ENCODE measurements around the gene MGRN1.
"Not testable (repeated sequence)": the region's sequence is repeated elsewhere in the genome, so short reads cannot be mapped to it uniquely, and the experiment has no call there.

Gene MGRN1

GRCh38 chr16:4734730-4735535, 110.3 kb downstream of the MGRN1 start:
- peak; percentile 75 to 85 for DNase-seq

DNA sequence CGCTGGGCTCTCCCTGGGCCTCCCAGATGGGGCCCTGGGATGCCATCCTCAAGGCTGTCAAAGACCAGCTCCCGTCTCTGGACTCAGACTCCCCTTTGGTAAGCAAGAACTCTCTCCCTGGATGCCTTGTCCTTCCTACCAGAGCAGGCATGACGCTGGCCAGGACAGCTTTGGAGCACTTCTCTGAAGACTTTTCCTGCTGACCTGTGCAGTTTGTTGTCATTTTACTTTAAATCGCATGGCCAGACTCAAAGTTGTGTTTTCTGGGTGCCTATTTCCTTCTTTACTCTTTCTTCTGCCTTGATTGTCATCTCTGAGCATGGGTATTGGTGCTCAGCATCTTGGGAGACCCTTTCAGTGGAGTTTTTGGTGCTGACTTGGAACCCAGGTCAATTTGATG, 111.9 kb downstream of the MGRN1 start:
- no peak for DNase-seq

DNA sequence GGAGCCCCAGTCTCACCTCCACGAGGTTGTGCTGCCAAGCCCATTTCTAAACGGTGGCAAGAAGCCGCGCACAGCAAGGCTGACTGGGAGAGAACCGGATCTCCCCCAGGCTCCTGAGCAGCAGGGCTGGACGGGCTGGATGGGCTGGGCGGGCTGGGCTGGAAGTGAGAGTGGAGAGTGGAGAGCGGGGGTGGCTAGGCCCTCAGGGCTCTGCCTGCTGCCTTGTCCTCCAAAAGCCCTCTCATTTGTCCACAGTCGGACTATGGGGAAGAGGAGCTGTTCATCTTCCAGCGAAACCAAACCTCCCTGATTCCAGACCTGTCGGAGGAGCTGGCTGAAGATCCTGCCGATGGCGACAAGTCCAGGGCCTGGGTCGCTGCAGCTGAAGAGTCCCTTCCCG, 112.9 kb downstream of the MGRN1 start:
- no peak for DNase-seq

DNA sequence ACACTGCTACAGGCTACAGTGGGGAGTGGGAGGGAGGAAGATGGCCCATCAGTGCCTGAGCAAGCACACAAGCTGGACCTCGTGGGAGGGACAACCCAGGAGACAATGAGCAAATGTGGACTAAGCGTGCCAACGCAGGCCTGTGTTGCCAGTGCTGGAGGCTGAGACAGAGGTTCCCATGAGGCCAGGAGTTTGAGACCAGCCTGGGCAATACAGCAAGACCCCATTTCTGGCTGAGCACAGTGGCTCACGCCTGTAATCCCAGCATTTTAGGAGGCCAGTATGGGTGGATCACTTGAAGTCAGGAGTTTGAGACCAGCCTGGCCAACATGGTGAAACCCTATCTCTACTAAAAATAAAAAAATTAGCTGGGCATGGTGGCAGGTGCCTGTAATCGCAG, 113.7 kb downstream of the MGRN1 start:
- DNase-seq, result not testable (repeated sequence)
